Activated CD8-positive, alpha-beta memory T cell treated with anti-CD3 and anti-CD28 coated beads for 1 hour (primary cell): ENCODE data around the gene NRG2.

Experiments
- DNase-seq, 2 donors: peaks; one replicate each; pipeline ENCODE4 v3.0.0-alpha.2; 2020; ENCODE audit warnings: low read depth in 1 of 2; ENCODE audit errors: extremely low read depth in 1 of 2

Gene NRG2

DNA sequence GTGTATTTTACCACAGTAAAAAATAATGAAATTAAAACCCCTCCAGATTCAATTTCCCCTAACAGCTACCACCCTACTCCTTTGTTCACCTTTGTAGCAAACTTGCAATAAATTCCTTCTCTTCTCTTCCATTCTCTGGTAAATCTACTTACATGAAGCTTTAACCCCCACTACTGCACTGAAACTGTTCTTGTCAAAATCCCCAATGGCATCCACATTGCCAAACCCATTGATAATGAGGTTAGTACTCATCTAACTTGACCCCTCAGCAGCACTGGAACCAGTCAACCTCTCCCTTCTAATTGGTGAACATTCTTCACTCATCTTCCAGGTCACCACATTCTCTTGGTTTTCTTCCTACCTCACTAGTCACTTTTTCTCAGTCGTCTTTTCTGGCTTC, 29.6 kb downstream of the NRG2 start:
- no peak for DNase-seq

DNA sequence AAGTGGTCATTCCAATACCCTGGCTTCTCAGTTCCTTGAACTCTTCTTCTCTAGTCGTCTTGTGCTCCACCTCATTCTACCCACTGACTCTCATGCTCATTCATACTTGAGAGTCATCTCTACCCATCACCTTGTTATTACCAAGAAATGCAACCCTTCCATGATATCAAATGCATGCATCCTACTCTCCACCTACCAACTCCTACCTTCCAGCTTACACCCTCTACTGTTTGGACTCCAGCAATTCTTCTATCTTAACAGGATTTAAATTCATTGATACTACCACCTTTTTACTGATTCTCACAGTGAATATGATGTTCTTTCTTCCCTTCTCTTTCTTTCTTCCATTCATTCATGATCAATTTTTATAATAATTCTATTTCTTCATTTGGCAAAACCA, 30.7 kb downstream of the NRG2 start:
- DNase-seq = no peak

DNA sequence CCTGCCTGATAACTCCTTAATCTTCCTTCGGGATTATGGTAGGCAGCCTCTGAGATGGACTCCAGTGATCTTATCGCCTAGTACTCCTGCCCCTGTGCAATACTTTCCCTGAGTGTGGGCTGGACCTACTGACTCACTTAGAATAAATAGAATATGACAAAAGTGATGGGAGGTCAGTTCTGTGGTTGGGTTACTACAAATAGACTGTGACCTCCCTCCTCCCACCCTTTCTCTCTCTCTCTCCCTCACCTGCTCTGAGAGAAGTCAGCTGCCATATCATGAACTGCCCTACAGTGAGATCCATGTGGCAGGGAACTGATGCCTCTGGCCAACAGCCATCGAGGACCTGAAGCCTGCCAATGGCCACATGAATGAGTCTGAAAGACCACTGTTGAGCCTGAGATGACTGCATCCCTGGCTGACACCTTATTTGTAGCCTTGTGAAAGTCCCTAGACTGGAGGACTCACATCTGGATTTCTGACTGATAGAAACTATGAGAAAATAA, 31.7 kb downstream of the NRG2 start:
- DNase-seq = no peak

- no peak for DNase-seq
Observed at GRCh38 chr5:140010798-140011197, 32.3 kb downstream of the NRG2 start.

GRCh38 chr5:140007311-140007710, 35.8 kb downstream of the NRG2 start:
- DNase-seq = no peak

DNA sequence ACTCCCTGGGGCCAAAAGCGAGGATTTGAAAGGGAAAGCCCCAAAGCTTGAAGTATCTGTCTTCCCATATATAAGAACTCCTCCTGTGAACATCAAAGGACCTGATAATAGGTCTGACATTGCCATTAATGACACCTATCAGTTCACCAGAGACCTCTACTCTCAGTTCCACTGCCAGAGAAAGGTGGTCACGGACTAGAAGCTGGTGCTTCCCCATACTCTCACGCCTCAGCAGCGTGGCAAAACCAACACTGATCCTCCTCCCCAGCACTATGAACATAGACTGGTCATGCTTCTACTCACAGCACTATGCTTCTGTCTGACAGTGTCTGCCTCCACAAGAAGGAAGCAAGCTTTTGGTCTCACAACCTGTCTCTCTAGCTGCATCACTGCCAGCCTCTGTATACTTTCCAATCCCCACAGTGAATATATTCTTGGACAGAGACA, 37.9 kb downstream of the NRG2 start:
- DNase-seq = no peak

- no peak for DNase-seq
Observed at GRCh38 chr5:140004174-140004573, 38.9 kb downstream of the NRG2 start.

DNA sequence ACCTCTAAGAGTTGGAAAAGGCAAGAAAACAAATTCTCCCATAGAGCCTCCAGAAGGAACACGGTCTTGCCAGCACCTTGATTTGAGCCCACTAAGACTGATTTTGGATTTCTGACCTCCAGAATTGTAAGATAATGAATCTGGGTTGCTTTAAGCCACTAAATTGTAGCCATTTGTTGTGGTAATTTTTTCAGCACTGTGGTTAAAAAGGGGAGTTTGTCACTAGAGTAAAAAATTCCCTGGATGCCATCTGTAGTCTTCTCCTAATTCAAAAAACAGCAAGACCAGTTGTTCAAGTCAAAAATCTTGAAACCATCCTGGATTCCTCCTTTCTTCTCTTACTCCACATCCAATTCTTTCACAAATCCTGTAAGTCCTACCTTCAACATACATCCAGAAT, 39.6 kb downstream of the NRG2 start:
- DNase-seq = no peak

- DNase-seq = no peak
Observed at GRCh38 chr5:140000332-140000731, 42.8 kb downstream of the NRG2 start.

GRCh38 chr5:139998837-139999236, 44.3 kb downstream of the NRG2 start:
- DNase-seq = no peak

- DNase-seq = no peak
Observed at GRCh38 chr5:139997276-139997675, 45.8 kb downstream of the NRG2 start.

DNA sequence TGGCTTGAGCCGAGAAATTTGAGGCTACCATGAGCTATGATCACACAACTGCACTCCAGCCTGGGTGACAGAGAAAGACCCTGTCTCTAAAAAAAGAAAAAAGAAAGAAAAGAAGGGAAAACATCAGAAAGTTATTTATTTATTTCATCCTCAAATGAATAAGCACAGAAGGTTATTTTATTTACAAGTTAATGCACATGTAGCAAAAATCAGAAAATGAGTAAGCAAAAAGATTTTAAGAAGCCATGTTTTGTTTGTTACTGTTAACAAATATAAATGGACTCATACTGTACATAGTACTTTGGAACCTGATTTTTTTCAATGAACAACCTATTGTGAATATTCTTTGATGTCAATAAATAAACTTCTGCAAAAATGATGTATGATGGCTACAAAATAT, 47.2 kb downstream of the NRG2 start:
- no peak for DNase-seq

DNA sequence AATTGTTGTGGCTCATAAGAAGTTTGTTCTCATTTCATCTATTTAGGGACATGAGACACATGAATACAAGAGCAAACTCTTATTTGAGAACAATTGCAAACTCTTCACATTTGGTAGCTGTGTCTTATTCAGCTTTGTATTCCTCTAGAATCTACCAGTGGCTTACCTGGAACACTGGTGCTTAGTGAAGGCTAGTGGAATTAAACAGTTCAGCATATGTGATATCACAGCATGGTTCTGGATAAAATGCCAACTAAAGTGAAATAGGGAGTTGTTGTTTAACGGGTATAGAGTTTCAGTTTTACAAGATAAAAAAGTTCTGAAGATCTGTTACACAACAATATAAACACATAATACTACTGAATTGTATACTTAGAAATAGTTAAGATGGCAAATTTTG, 48.9 kb downstream of the NRG2 start:
- DNase-seq = no peak

DNA sequence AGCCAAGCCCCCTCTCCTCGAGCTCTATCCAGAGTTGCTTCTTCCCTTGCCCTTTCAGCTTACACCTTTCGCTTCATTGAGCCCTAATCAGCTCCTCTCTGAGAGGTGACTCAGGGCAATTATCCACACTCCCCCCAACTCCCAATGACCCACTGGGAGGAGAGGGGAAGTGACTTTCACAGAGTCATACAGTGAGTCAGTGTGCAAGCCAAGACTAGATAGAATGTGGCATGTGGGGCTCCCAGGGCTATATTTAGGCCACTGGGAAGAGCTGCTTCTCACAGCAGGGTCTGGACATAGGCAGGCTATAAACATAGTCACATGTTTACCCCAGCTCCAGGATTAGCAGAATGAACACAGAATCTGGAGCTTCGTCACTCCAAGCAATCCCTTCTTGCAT, 57.4 kb downstream of the NRG2 start:
- DNase-seq = no peak

- no peak for DNase-seq
Observed at GRCh38 chr5:139985290-139985689, 57.8 kb downstream of the NRG2 start.

GRCh38 chr5:139984816-139985215, 58.3 kb downstream of the NRG2 start:
- DNase-seq = no peak

DNA sequence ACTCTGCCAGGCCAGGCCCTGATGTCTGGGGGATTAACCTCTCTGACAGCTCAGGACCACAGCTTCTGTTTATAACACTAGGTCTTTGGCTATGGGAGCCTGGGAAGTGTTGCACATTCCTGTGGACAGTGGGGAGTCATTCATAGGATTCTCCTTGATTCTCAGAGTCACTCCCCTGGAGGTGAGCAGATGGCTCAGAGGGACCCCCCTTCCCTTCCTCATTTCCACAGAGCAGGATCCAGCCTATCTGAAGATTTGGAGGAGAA, 60.2 kb downstream of the NRG2 start:
- DNase-seq = no peak

- DNase-seq = no peak
Observed at GRCh38 chr5:139982157-139982974, 60.7 kb downstream of the NRG2 start.

DNA sequence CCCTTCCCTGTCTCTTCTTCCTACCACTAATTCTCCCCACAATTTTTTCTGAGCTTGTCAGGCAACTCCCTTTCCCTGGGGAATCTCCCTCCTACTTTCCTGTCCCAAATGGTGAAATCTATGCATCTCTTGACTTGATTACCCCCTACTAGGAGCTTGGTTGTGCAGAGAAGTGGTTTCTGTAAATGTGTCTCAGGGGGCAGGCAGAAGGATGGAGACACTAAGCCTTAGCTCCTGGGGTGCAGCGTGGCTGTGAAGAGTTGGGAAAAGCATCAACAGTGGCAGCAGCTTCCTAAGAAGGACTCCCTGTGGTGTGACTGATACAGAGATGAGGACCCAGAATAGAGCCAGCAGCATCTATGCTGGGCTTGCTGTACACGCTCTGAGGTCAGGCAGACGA, 62.3 kb downstream of the NRG2 start:
- no peak for DNase-seq

DNA sequence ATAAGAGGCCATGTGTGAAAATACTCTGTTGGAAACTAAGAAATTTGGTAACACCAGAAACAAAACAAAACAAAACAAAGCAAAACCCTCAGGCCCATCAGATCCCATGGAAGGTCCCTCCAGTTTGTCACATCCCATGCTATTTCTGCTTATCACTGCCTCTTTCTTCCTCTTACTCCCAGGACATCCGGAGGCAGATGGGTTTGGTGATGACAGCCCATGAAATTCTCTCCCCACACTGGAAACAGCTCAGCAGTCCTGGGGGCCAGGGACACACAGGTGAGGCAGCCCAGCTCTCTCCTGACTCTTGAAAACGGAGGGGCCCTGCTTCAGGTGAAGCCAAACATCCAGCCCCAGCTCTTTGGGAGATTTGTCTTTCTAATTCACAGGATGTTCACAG, 63.2 kb downstream of the NRG2 start:
- no peak for DNase-seq

DNA sequence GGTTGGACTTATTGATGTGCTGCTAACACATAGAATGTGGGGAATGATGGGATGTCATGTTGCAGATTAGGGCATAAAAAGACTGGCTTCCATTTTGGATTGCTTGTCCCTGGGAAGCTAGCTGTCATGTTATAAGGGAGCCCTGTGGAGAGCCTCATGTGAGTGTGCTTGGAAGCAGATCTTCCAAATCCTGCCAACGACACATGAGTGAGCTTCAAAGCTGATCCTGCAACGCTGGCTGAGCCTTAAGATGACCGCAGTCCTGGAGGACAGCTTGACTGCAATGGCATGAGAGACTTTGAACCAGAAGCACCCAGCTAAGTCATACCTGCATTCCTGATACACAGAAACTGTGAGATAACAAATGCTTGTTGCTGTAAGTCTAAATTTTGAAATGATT, 63.6 kb downstream of the NRG2 start:
- DNase-seq = no peak

- DNase-seq = no peak
Observed at GRCh38 chr5:139976703-139977102, 66.4 kb downstream of the NRG2 start.

GRCh38 chr5:139975942-139976341, 67.2 kb downstream of the NRG2 start:
- DNase-seq = no peak
